ENCODE measurements around the gene KRTAP9-4.

KRTAP9-4 gene

GRCh38 chr17:41284043-41284442 lies 34.6 kb downstream of the KRTAP9-4 start:
- H3K27me3 ChIP-seq (ENCODE audit: low read depth, low read length) = peaks cover 45% of the 10 kb centered on the region

DNA sequence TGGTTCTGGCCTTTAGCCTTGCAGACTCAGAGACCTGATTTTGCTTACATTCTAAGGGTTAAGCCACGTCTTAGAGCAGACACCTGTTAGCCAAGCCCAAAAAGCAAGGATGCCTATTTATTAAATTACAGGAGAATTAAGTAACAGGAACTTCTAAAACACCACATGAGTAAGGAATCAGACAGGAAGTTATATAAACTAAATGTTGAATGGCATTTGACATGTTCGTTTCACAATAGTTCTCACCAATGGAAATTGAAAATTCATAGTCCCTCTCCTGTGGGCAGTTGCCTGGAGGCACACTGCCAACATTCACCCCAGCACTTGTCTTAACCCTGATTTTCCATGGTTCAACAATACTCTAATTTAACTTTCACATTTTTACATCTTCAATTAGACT lies 35.1 kb downstream of the KRTAP9-4 start:
- H3K27ac ChIP-seq (ENCODE audit: low read length) = no peak overlapping the region
- H3K79me2 ChIP-seq (ENCODE audit: low read length) = no peaks in the 10 kb centered on the region
- no peaks in the 10 kb centered on the region for H4K20me1 ChIP-seq (ENCODE audit: insufficient read depth, low read length)
- TF ChIP-seq CTCF (IDR thresholded peaks at IDR 0.05; ENCODE audit: low read depth, low read length) (no peak), EZH2phosphoT487 (IDR thresholded peaks at IDR 0.05; ENCODE audit: low read depth) (no peak)
- H3K4me3 ChIP-seq (ENCODE audit: low read length) = no peak overlapping the region
- peaks cover 45% of the 10 kb centered on the region for H3K27me3 ChIP-seq (ENCODE audit: low read depth, low read length)
- no peak overlapping the region for H3K9ac ChIP-seq (ENCODE audit: low read length)
- H3K9me3 ChIP-seq (ENCODE audit: insufficient read depth, low read length) = no peaks in the 10 kb centered on the region
- no peak overlapping the region for H2AFZ ChIP-seq (ENCODE audit: low read depth, low read length)
- no peak overlapping the region for H3K4me2 ChIP-seq (ENCODE audit: low read length)
- H3K36me3 ChIP-seq (replicated peaks; ENCODE audit: low read depth, low read length) = no peaks in the 10 kb centered on the region
- H3K4me1 ChIP-seq (ENCODE audit: low read length) = no peaks in the 10 kb centered on the region

More at GRCh38 chr17:41284043-41284442, 34.6 kb downstream of the KRTAP9-4 start:
- Histone ChIP-seq H2AFZ (ENCODE audit: low read depth, low read length) (no peak overlapping the region), H3K9ac (ENCODE audit: low read length) (no peak overlapping the region), H3K27ac (ENCODE audit: low read length) (no peak overlapping the region), H4K20me1 (ENCODE audit: insufficient read depth, low read length) (no peaks in the 10 kb centered on the region), H3K9me3 (ENCODE audit: insufficient read depth, low read length) (no peaks in the 10 kb centered on the region), H3K36me3 (replicated peaks; ENCODE audit: low read depth, low read length) (no peaks in the 10 kb centered on the region), H3K4me1 (ENCODE audit: low read length) (no peaks in the 10 kb centered on the region), H3K4me2 (ENCODE audit: low read length) (no peak overlapping the region), H3K79me2 (ENCODE audit: low read length) (no peaks in the 10 kb centered on the region), H3K4me3 (ENCODE audit: low read length) (no peak overlapping the region)
- TF ChIP-seq CTCF (IDR thresholded peaks at IDR 0.05; ENCODE audit: low read depth, low read length) (no peak), EZH2phosphoT487 (IDR thresholded peaks at IDR 0.05; ENCODE audit: low read depth) (no peak)

- H3K9ac ChIP-seq (ENCODE audit: low read length) = no peak overlapping the region
- no peaks in the 10 kb centered on the region for H3K4me1 ChIP-seq (ENCODE audit: low read length)
- TF ChIP-seq EZH2phosphoT487 (IDR thresholded peaks at IDR 0.05; ENCODE audit: low read depth) (no peak), CTCF (IDR thresholded peaks at IDR 0.05; ENCODE audit: low read depth, low read length) (no peak)
- H3K4me3 ChIP-seq (ENCODE audit: low read length) = no peak overlapping the region
- no peak overlapping the region for H3K4me2 ChIP-seq (ENCODE audit: low read length)
- no peak overlapping the region for H3K27ac ChIP-seq (ENCODE audit: low read length)
- H3K36me3 ChIP-seq (replicated peaks; ENCODE audit: low read depth, low read length) = no peaks in the 10 kb centered on the region
- H3K27me3 ChIP-seq (ENCODE audit: low read depth, low read length) = peaks cover 55% of the 10 kb centered on the region
- H3K79me2 ChIP-seq (ENCODE audit: low read length) = no peaks in the 10 kb centered on the region
- no peaks in the 10 kb centered on the region for H4K20me1 ChIP-seq (ENCODE audit: insufficient read depth, low read length)
- no peaks in the 10 kb centered on the region for H3K9me3 ChIP-seq (ENCODE audit: insufficient read depth, low read length)
- no peak overlapping the region for H2AFZ ChIP-seq (ENCODE audit: low read depth, low read length)
These were observed 37.6 kb downstream of the KRTAP9-4 start for GRCh38 chr17:41287050-41287449.

DNA sequence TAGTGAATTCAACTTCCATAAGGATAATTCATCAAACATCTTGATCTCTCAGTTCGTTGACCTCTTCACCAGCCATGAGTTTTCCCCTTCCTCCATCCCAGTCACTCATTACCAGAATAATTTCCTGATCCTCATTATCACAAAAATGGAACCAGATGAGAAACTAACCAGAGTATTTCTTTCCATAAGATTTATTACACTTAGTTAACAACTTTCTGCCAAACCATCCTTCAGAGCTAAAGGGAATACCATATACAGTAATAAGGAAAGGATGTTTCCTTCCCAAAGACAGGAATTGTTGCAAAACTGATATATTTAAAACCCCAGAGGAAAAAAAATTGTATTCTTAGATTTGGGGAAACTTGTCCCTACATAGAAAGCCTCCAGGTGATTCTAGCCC lies 44.5 kb downstream of the KRTAP9-4 start:
- TF ChIP-seq CTCF (IDR thresholded peaks at IDR 0.05; ENCODE audit: low read depth, low read length) (no peak), EZH2phosphoT487 (IDR thresholded peaks at IDR 0.05; ENCODE audit: low read depth) (no peak)
- no peaks in the 10 kb centered on the region for H4K20me1 ChIP-seq (ENCODE audit: insufficient read depth, low read length)
- H3K9me3 ChIP-seq (ENCODE audit: insufficient read depth, low read length) = no peaks in the 10 kb centered on the region
- no peaks in the 10 kb centered on the region for H3K36me3 ChIP-seq (replicated peaks; ENCODE audit: low read depth, low read length)
- no peak overlapping the region for H3K9ac ChIP-seq (ENCODE audit: low read length)
- no peak overlapping the region for H2AFZ ChIP-seq (ENCODE audit: low read depth, low read length)
- no peak overlapping the region for H3K4me2 ChIP-seq (ENCODE audit: low read length)
- H3K79me2 ChIP-seq (ENCODE audit: low read length) = no peaks in the 10 kb centered on the region
- H3K27me3 ChIP-seq (ENCODE audit: low read depth, low read length) = peaks cover 22% of the 10 kb centered on the region
- no peaks in the 10 kb centered on the region for H3K4me1 ChIP-seq (ENCODE audit: low read length)
- no peak overlapping the region for H3K27ac ChIP-seq (ENCODE audit: low read length)
- no peak overlapping the region for H3K4me3 ChIP-seq (ENCODE audit: low read length)
